Fibroblast of the aortic adventitia (primary cell): ENCODE data around the gene SLX1A. TPM values are rescaled to one million over a fixed set of nuclear protein-coding genes. Genes with fewer than 3 reads are reported as not detected.
"Not testable (repeated sequence)": the region's sequence is repeated elsewhere in the genome, so short reads cannot be mapped to it uniquely, and the experiment has no call there.

ENCODE experiments used
- DNase-seq: peaks from one replicate; pipeline ENCODE4 v3.0.0-alpha.2; 2010; ENCODE audit warnings: low read depth
- H3K4me3 ChIP-seq: 2 replicates; pipeline ENCODE4 v1.5.1; 2011; ENCODE audit warnings: low read depth, mild to moderate bottlenecking, control low read depth, low read length, moderate library complexity
- CTCF ChIP-seq: IDR thresholded peaks from 2 replicates; pipeline ENCODE4 v1.5.1; 2011; ENCODE audit warnings: mild to moderate bottlenecking, low read length, control low read depth, inconsistent platforms; ENCODE audit not compliant: insufficient read depth
- total RNA-seq: library from RNA; depleted of rRNA; stranded (reverse); fragments of >200 nt; gene quantifications from 2 replicates; pipeline ENCODE4 v1.2.3, GENCODE V29; 2012; ENCODE audit warnings: low replicate concordance

The SLX1A gene
- total RNA-seq, 1 donor, result 12.0 TPM

GRCh38 chr16:30185683-30186421, 7.8 kb upstream of the SLX1A start:
- TF ChIP-seq CTCF, result no peak
- H3K4me3 ChIP-seq, result no peak overlapping the region
- DNase-seq, result no peak

- no peak overlapping the region for H3K4me3 ChIP-seq
- DNase-seq, result no peak
- TF ChIP-seq CTCF, result no peak
Measured at GRCh38 chr16:30186444-30186781, 7.3 kb upstream of the SLX1A start.

GRCh38 chr16:30186782-30187555, 6.7 kb upstream of the SLX1A start:
- peak; percentile 39 for DNase-seq
- H3K4me3 ChIP-seq, result no peak overlapping the region
- peak; percentile 72 for TF ChIP-seq CTCF

GRCh38 chr16:30187556-30187865, 6.2 kb upstream of the SLX1A start:
- DNase-seq, result no peak
- H3K4me3 ChIP-seq, result no peak overlapping the region
- no peak for TF ChIP-seq CTCF

GRCh38 chr16:30187971-30188561, 5.6 kb upstream of the SLX1A start:
- no peak for DNase-seq
- TF ChIP-seq CTCF, result no peak

GRCh38 chr16:30191158-30191557, 2.5 kb upstream of the SLX1A start:
- not testable (repeated sequence) for H3K4me3 ChIP-seq, DNase-seq

More at GRCh38 chr16:30187971-30188561, 5.6 kb upstream of the SLX1A start:
- H3K4me3 ChIP-seq, result no peak overlapping the region

- not testable (repeated sequence) for H3K4me3 ChIP-seq, DNase-seq
Measured at GRCh38 chr16:30193098-30193497, 577 bp upstream of the SLX1A start.

GRCh38 chr16:30194172-30194925, 674 bp downstream of the SLX1A start:
- not testable (repeated sequence) for DNase-seq
- peak overlapping the region; percentile 64 for H3K4me3 ChIP-seq

GRCh38 chr16:30197001-30197400, 3.3 kb downstream of the SLX1A start:
- not testable (repeated sequence) for H3K4me3 ChIP-seq, DNase-seq

GRCh38 chr16:30199049-30199448, 5.4 kb downstream of the SLX1A start, which contains the start of gene SULT1A3:
Gene SULT1A3, plus strand, starts transcription at chr16:30199255. Its CDS starts 1,474 bp downstream, at chr16:30200729.
- not testable (repeated sequence) for H3K4me3 ChIP-seq, DNase-seq

GRCh38 chr16:30199608-30200343, 6.1 kb downstream of the SLX1A start:
- H3K4me3 ChIP-seq, DNase-seq: not testable (repeated sequence)
